ENCODE data around the gene PPP1R37. TPM values are rescaled to one million over a fixed set of nuclear protein-coding genes. Genes with fewer than 3 reads are reported as not detected.
"Not testable (repeated sequence)": the region's sequence is repeated elsewhere in the genome, so short reads cannot be mapped to it uniquely, and the experiment has no call there.

PPP1R37 gene
- total RNA-seq, 2 donors from 2014 or later, result 12.4 to 18.3 TPM

DNA sequence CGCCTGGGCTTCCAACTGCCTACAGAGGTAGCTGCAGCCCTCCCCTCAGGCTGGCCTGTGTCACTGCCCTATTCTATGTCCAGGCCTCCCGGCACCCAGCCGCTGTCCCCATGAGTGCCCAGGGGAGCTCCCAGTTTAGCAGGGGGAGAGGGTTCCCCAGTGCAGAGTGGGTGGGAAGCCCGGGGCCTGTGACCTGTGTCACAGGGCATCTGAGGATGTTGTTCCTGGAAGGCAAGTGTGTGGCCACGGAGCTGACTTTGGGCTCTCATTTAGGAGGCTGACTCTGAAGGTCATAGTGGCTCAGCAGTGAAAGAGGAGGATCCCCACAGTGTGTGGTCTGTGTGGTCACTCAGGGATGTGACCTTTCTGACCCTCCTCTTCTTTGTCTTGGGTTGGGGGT is 25.1 kb downstream of the PPP1R37 start:
- no peaks in the 10 kb centered on the region for H3K9me3 Mint-ChIP-seq
- H3K36me3 Mint-ChIP-seq, result peaks cover 0 to 5% of the 10 kb centered on the region in 2 donors
- peak overlapping the region; percentile 27 to 46 for H3K27ac Mint-ChIP-seq
- ATAC-seq (peak in 1 of 2 donors; percentile 8), DNase-seq (ENCODE audit: low spot score in 2 of 2) (no peak)

DNA sequence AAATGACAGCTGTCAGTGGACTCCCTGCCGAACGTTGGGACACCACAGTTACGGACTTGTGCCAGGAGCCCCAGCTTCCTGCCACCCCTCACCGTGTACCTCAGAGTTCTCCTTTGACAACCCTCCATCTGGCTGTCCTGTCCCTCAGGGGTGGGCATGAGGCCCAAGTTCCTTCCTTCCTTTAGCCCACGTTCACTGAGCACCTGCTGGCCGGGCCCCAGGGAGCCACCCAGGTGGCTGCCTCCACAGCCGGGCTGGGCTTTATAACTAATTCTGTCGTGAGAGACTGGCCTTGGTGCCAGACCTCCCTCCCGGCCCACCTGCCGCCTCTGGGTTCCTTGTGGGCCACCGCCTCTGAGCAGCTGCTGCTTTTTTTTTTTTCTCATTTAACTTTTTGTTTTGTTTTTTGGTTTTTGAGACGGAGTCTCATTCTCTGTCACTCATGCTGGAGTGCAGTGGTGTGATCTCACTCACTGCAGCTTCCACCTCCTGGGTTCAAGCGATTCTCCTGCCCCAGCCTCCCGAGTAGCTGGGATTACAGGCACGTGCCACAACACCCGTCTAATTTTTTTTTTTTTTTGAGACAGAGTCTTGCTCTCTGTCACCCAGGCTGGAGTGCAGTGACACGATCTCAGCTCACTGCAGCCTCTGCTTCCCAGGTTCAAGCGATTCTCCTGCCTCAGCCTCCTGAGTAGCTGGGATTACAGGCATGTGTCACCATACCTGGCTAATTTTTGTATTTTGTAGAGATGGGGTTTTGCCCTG is 25.8 kb downstream of the PPP1R37 start:
- peak overlapping the region; percentile 17 to 76 for H3K27ac Mint-ChIP-seq
- DNase-seq (ENCODE audit: low spot score in 2 of 2); H3K36me3 Mint-ChIP-seq; H3K9me3 Mint-ChIP-seq: not testable (repeated sequence)
- peak in 1 of 2 donors; percentile 31 for ATAC-seq

DNA sequence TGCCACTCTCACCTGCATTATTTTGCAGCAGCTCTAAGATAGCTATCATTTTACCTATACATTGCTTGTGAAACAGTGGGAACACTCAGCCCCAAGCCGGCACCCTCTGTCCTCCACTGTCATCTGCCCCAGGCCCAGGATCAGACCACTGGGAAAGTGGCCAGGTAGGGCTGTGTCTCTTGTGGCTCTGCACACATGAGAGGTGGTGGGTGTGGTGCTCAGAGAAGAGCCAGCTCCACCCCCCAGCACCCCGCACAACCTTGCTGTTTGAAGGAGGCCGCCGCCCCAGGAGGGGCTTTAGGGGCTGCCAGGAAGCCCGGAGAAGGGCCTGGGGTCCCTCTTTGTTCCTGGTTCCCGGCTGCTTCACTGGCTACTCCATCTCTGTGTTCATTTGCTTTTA is 26.6 kb downstream of the PPP1R37 start:
- Mint-ChIP-seq H3K9me3 (no peaks in the 10 kb centered on the region), H3K36me3 (peaks cover 0 to 5% of the 10 kb centered on the region in 2 donors), H3K27ac (peak overlapping the region in 1 of 2 donors; percentile 76)
- no peak for ATAC-seq
- no peak for DNase-seq (ENCODE audit: low spot score in 2 of 2)

DNA sequence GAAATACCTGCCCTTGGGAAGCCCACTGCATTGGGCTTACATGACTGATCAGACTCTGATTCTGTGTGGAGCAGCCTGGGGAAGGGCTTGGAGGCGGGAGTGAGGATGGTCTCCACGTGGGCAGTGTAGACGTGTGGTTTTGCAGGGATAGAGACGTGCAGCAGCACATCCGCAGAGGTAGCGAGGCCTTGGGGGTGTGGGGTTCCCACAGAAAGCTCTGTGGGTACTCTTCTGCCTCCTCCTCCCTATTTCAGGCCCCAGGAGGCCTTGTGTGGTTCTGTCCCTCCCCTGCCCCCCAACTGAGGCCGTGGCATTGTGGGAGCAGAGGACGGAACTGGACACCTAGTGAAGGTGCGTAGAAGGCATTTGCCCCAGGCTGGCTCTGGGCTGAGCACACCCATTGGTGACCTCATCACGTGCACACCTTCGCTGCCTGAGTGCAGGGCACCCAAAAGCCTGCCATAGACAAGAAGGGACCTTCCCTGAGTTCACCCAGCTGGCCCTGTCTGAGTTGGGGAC is 28.9 kb downstream of the PPP1R37 start:
- no peaks in the 10 kb centered on the region for H3K9me3 Mint-ChIP-seq
- H3K27ac Mint-ChIP-seq, result peak overlapping the region in 1 of 2 donors; percentile 84
- DNase-seq (ENCODE audit: low spot score in 2 of 2) (no peak), ATAC-seq (no peak)
- H3K36me3 Mint-ChIP-seq, result peaks cover 0 to 5% of the 10 kb centered on the region in 2 donors

DNA sequence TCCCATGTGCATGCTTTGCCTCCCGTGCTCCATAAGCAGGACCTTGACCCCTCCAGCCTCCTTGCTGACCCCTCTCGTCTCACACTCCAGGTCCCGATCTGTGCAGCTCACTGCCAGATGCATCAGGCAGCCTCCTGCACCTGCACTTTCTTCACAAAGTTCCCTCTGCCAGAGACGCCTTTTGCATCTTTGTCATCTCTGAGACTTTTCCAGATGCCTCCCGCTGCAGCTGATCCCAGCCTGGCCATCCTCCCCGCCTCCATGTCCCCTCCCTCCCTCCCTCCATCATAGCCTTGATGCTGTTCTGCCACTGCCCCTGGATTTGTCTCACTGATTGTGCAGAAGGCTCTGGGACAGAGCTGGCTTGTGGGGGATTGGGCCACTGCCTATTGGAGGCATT is 29.9 kb downstream of the PPP1R37 start:
- ATAC-seq, result no peak
- Mint-ChIP-seq H3K36me3 (peaks cover 0 to 5% of the 10 kb centered on the region in 2 donors), H3K27ac (no peak overlapping the region), H3K9me3 (no peaks in the 10 kb centered on the region)
- no peak for DNase-seq (ENCODE audit: low spot score in 2 of 2)

DNA sequence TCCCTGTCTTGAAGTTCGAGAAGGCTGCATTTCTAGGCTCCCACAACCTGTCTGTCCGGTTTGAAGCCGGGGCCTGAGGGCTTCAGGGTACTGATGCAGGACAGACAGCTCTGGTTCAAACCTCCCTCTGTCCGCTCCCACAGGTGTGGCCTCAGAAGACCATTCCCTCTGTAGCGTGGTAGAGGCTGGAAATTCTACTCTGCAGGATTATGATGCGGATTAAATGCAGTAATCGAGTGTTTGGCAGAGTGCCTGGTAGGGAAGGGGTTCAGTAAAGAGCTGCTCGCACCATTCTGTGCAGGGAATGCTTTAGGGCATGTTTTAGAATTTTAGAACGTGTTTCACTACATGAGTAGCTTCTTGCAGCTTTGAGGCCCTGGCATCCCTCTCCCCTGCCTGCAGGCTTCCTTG is 30.5 kb downstream of the PPP1R37 start:
- Mint-ChIP-seq H3K9me3 (no peaks in the 10 kb centered on the region), H3K36me3 (peaks cover 0 to 5% of the 10 kb centered on the region in 2 donors), H3K27ac (peak overlapping the region in 1 of 2 donors; percentile 48)
- ATAC-seq (no peak), DNase-seq (ENCODE audit: low spot score in 2 of 2) (no peak)

DNA sequence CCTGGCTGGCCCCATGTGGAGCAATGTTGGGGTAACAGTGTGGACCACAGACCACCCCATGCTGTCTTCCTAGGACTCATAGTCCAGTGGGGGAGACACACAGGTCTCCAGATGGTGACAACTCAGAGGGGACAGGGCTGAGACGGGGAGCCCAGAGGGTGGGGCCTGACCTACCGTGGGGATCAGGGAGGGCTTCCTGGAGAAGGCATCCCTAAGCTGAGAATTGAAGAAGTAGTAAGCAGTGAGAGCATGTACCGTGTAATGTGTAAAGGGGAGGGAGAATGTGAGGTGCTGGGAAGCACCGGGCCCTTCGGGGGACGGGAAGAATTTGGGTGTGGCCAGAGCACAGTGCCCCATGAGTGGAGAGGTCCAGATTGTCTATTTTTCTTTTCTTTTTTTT is 31.0 kb downstream of the PPP1R37 start:
- Mint-ChIP-seq H3K36me3 (peaks cover 0 to 5% of the 10 kb centered on the region in 2 donors), H3K27ac (peak overlapping the region in 1 of 2 donors; percentile 48), H3K9me3 (no peaks in the 10 kb centered on the region)
- DNase-seq (ENCODE audit: low spot score in 2 of 2) (no peak), ATAC-seq (no peak)

DNA sequence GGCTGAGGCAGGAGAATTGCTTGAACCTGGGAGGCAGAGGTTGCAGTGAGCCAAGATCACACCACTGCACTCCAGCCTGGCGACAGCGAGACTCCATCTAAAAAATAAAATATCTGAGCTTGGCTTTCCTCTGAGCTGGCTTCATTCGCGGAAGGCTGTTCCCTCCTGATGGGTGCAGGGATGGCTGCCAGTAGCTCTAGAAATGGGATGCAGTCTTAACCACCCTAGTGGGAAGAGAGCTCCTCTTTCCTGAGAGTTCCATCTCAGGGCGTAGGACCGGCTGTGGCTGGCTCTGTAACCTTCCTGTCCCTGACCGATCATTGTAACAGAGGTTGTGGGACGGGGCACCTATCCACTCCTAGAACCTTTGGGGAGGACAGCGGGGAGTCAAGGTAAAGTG is 32.4 kb downstream of the PPP1R37 start:
- ATAC-seq (no peak), DNase-seq (ENCODE audit: low spot score in 2 of 2) (no peak)
- H3K27ac Mint-ChIP-seq, result no peak overlapping the region
- H3K9me3 Mint-ChIP-seq, result no peaks in the 10 kb centered on the region
- peaks cover 0 to 1% of the 10 kb centered on the region in 2 donors for H3K36me3 Mint-ChIP-seq

DNA sequence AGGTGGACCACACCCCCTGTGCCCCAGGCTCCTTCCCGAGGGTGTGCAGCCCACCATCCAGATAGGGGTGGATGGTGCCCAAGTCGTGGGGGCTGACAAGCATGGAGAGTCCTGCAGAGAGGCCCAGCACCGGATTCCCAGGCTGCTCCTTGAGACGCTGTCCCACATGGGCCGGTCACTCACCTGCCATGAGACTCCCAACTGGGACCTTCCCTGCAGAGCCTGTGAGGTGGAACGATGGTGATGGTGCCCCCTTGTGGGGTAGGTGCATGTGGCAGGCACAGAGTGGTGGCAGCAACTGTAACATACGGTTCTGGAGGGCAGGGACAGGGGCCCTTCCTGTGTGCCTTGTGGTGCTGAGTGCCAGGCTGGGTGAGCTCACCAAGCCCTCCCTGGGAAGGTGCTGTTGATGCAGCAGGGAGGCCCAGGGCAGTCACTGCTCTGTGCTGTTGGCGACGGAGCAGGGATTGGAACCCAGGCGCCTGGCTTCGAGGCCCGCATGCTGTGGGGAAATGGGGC is 33.1 kb downstream of the PPP1R37 start:
- no peak overlapping the region for H3K27ac Mint-ChIP-seq
- no peaks in the 10 kb centered on the region for H3K9me3 Mint-ChIP-seq
- no peaks in the 10 kb centered on the region for H3K36me3 Mint-ChIP-seq
- peak; percentile 65 to 82 for DNase-seq (ENCODE audit: low spot score in 2 of 2)
- ATAC-seq, result peak; percentile 81 to 91

DNA sequence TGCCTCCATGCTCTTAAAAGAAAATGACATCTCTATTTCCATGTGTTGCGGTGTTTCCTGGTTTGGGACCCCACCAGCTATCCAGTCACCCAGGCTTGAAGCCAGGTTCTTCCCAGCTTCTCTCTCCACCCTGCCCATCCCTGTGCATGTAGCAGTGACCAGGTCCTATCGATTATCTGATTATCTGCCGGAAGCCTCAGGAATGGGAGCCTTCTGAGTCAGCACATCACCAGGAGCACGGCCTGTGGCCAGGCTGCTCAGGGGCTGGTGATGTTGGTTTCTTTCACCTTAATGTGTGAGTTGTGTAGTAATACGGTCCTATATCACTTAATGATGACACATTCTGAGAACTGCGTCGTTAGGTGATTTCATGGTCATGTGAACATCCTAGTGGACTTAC is 33.7 kb downstream of the PPP1R37 start:
- no peaks in the 10 kb centered on the region for H3K36me3 Mint-ChIP-seq
- ATAC-seq, result no peak
- no peak for DNase-seq (ENCODE audit: low spot score in 2 of 2)
- no peaks in the 10 kb centered on the region for H3K9me3 Mint-ChIP-seq
- no peak overlapping the region for H3K27ac Mint-ChIP-seq

DNA sequence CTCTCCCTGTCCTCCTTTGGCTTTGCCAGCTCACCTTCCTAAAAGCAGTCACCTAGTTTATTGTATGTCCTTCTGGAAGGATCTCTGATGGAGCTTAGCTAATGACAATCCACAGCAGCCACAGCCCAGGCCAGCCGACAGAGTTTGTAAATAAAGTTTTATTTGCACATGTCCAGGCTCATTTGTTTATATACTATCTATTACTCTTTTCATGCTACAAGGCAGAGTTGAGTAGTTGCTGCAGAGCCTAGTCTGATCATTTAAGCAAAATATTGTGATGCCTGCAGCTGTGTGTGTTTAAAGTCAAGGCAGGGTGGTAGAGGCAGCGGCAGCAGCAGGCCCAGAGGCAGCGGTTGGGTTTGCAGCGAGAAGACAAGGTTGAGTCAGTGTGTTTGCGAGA is 35.2 kb downstream of the PPP1R37 start:
- Mint-ChIP-seq H3K9me3 (no peaks in the 10 kb centered on the region), H3K27ac (peak overlapping the region in 1 of 2 donors; percentile 83), H3K36me3 (no peaks in the 10 kb centered on the region)
- DNase-seq (ENCODE audit: low spot score in 2 of 2), result no peak
- no peak for ATAC-seq

DNA sequence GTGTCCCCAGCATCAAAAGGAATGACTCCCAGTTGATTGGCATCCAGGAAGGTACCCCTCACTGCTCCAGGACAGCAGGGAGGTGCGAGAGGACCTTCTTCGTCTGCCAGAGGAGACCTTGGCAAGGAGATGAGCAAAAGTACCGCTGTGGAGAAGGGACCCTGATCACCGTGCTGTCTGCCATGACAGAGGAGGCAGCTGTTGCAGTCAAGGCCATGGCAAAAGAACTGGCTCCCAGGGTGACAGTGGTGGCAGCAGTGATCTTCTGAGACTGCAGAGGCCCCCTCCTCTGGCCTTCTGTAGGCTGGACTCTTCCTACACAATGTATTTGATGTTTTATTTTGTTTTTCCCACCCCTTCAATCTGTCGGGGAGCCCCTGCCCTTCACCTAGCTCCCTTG is 35.8 kb downstream of the PPP1R37 start:
- Mint-ChIP-seq H3K9me3 (no peaks in the 10 kb centered on the region), H3K27ac (peak overlapping the region in 1 of 2 donors; percentile 34), H3K36me3 (no peaks in the 10 kb centered on the region)
- ATAC-seq (no peak), DNase-seq (ENCODE audit: low spot score in 2 of 2) (no peak)

DNA sequence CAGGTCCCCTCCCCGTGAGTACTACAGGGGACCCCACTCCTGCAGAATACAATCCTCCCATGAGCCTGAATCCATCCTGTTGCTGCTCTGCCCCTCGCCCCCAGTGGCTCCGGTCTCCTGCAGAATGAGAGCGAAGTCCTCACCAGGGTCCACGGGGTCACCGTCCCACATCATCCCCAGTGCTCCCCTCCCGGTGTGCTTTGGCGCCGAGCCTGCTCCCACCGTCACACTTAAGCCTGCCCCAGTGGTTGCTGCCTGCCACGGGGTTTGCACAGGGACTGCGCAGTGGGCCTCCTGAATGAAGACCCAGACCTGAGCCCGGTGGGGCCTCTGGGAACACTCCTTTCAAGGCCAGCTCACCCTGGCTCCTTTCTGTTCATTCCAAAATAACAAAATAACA is 37.3 kb downstream of the PPP1R37 start:
- no peaks in the 10 kb centered on the region for H3K9me3 Mint-ChIP-seq
- ATAC-seq, result no peak
- DNase-seq (ENCODE audit: low spot score in 2 of 2), result no peak
- no peaks in the 10 kb centered on the region for H3K36me3 Mint-ChIP-seq
- H3K27ac Mint-ChIP-seq, result no peak overlapping the region

DNA sequence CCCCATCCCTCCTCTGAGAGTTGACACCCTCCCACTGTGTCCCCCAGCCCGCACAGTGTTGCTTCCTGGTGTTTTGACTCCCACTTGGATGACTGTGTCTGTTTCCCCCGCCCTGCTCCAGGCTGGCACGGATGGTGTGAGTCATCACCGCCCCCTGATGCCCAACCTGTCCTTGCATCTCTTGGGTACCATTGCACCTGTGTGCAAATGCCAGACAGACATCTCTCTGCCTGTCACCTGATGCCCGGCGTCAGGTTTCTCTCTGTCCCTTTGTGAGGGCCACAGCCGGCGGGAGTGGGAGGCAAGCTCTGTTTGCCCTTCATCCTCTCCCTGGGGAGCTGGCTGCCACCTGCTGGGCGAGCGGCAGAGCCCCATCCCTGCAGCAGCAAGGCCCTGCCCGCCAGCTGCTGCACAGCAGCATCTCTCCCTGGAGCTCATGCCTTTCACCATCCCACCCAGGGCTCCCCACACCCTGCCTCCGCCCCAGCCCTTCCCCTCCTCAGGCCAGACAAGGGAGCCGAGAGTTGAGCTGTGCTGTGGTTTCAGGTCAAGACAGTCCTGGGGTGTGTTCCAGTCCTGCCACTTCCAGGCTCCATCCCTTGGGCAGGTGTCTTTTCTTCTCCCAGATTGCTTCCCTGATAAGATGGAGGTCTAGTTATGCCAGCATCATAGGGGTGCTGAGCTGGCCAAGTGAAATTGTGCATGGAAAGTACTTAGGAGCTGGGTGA is 38.1 kb downstream of the PPP1R37 start:
- Mint-ChIP-seq H3K27ac (peak overlapping the region in 1 of 2 donors; percentile 9), H3K36me3 (no peaks in the 10 kb centered on the region), H3K9me3 (no peaks in the 10 kb centered on the region)
- DNase-seq (ENCODE audit: low spot score in 2 of 2) (no peak), ATAC-seq (peak; percentile 17 to 21)

DNA sequence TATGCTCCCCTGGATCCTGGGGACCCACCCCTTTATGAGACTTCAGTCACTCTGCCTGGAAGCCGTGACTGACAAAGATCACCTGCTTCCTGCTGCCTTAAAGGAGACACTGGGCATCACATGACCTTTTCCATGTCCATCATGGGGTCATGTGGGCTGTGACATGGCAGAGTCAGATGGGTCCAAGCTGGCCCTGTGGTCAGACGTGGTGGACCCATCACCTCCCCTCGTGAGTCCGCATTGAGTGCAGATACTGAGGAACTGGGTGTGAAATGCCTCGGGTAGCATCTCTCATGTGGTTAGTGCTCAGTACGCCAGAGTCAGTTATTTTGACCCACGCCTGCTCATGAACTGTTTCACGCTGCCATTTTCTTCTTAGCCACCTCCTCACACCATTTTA is 40.7 kb downstream of the PPP1R37 start:
- no peaks in the 10 kb centered on the region for H3K9me3 Mint-ChIP-seq
- no peak for ATAC-seq

DNA sequence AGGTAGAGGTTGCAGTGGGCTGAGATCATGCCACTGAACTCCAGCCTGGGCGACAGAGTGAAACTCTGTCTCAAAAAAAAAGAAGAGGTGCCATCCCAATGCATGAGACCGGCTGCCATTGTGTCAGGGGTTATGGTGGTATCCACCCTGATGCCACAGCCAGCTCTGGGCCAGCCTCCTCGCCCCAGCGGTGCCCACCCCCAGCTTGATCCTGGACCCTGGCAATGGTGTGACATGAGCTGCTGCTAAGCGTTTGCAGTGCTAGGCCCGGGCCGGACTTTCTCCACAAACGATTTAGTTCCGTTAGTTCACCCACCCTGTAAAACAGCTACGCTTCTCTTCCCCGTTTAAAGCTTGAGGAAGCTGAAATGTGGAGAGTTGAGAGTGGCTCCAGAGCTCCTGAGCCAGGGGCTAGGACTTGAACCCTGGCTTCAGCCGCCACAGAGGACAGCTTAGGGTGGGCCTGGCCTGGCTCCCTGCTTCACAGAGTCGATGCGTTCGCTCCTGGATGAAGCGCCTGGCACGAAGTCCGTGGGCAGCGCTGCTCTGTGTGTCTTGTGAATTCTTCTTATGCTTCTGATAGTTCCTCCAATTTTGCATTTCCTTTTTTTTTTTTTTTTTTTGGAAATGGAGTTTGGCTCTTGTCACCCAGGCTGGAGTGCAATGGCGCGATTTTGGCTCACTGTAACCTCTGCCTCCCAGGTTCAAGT is 42.4 kb downstream of the PPP1R37 start:
- no peaks in the 10 kb centered on the region for H3K9me3 Mint-ChIP-seq
- H3K36me3 Mint-ChIP-seq, result no peaks in the 10 kb centered on the region
- no peak for ATAC-seq
- H3K27ac Mint-ChIP-seq, result peak overlapping the region in 1 of 2 donors; percentile 84
- DNase-seq (ENCODE audit: low spot score in 2 of 2), result no peak

More for the DNA sequence above, 40.7 kb downstream of the PPP1R37 start:
- H3K27ac Mint-ChIP-seq, result peak overlapping the region in 1 of 2 donors; percentile 34
- no peak for DNase-seq (ENCODE audit: low spot score in 2 of 2)
- H3K36me3 Mint-ChIP-seq, result no peaks in the 10 kb centered on the region

Measured in activated naive CD4-positive, alpha-beta T cell treated with anti-CD3 and anti-CD28 coated beads, Interleukin-2, amount 50 U/mL, for 72 hours (primary cell).